Epidermal melanocyte (primary cell): Measurements from ENCODE around the gene PKD1.
"Not testable (repeated sequence)": the region's sequence is repeated elsewhere in the genome, so short reads cannot be mapped to it uniquely, and the experiment has no call there.

ENCODE experiments used
- DNase-seq: peaks from one replicate; pipeline ENCODE4 v3.0.0; 2011; ENCODE audit warnings: low spot score; ENCODE audit not compliant: insufficient read length

Gene PKD1

GRCh38 chr16:2125609-2126008, 10.1 kb downstream of the PKD1 start:
- DNase-seq = not testable (repeated sequence)

- not testable (repeated sequence) for DNase-seq
Observed at GRCh38 chr16:2124694-2125444, 10.8 kb downstream of the PKD1 start.

GRCh38 chr16:2124377-2124693, 11.4 kb downstream of the PKD1 start:
- not testable (repeated sequence) for DNase-seq

GRCh38 chr16:2123706-2124376, 11.9 kb downstream of the PKD1 start:
- not testable (repeated sequence) for DNase-seq

GRCh38 chr16:2122934-2123683, 12.6 kb downstream of the PKD1 start:
- not testable (repeated sequence) for DNase-seq

GRCh38 chr16:2122429-2122828, 13.3 kb downstream of the PKD1 start:
- DNase-seq = no peak

- DNase-seq = no peak
Observed at GRCh38 chr16:2121853-2122252, 13.8 kb downstream of the PKD1 start.

- not testable (repeated sequence) for DNase-seq
Observed at GRCh38 chr16:2121325-2121724, 14.4 kb downstream of the PKD1 start.

- not testable (repeated sequence) for DNase-seq
Observed at GRCh38 chr16:2117960-2118722, 17.6 kb downstream of the PKD1 start.

GRCh38 chr16:2117341-2117740, 18.4 kb downstream of the PKD1 start:
- DNase-seq = not testable (repeated sequence)

- not testable (repeated sequence) for DNase-seq
Observed at GRCh38 chr16:2116428-2116827, 19.3 kb downstream of the PKD1 start.

- DNase-seq = no peak
Observed at GRCh38 chr16:2115591-2115973, 20.1 kb downstream of the PKD1 start.

- not testable (repeated sequence) for DNase-seq
Observed at GRCh38 chr16:2114885-2115590, 20.7 kb downstream of the PKD1 start.

- not testable (repeated sequence) for DNase-seq
Observed at GRCh38 chr16:2114225-2114624, 21.5 kb downstream of the PKD1 start.

- DNase-seq = not testable (repeated sequence)
Observed at GRCh38 chr16:2112539-2113106, 23.1 kb downstream of the PKD1 start.

- DNase-seq = not testable (repeated sequence)
Observed at GRCh38 chr16:2111412-2112335, 24.0 kb downstream of the PKD1 start.

GRCh38 chr16:2111009-2111353, 24.7 kb downstream of the PKD1 start:
- DNase-seq = not testable (repeated sequence)

GRCh38 chr16:2110332-2111008, 25.2 kb downstream of the PKD1 start:
- not testable (repeated sequence) for DNase-seq

GRCh38 chr16:2109872-2110271, 25.8 kb downstream of the PKD1 start:
- not testable (repeated sequence) for DNase-seq
